SK-N-MC (cell line): ENCODE measurements around the gene LAMTOR2.

Experiments
- EZH2 ChIP-seq: fragments of 200-600 bp; sonication (generic); IDR thresholded peaks from one replicate; pipeline ENCODE4 v1.6.1; 2017; ENCODE audit warnings: antibody characterized with exemption
- FOXP2 ChIP-seq: optimal IDR thresholded peaks from 2 replicates; pipeline ENCODE3; 2011; ENCODE audit warnings: mild to moderate bottlenecking, moderate library complexity; ENCODE audit not compliant: insufficient read depth; ENCODE audit errors: extremely low read length, control extremely low read depth
- POLR2AphosphoS5 ChIP-seq: IDR thresholded peaks from 2 replicates; pipeline ENCODE4 v1.6.1; 2012; ENCODE audit warnings: mild to moderate bottlenecking, low read depth, low read length, borderline replicate concordance

- TF ChIP-seq POLR2AphosphoS5 (peak; percentile 78), FOXP2 (no peak), EZH2 (no peak)
Observed at GRCh38 chr1:156082309-156083091, 27.9 kb downstream of the LAMTOR2 start, which contains the start of gene MEX3A.
